Sigmoid colon (tissue), 3 donors: ENCODE measurements around the gene NFIA.

Experiments
- CTCF ChIP-seq, 4 experiments: fragments of 450-650 bp in 3 of 4; fragments of 200-600 bp in 1 of 4; IDR thresholded peaks; one replicate each; pipeline ENCODE4 v1.5.1; 2016 to 2019; ENCODE audit warnings: antibody characterized with exemption in 4 of 4, mild to moderate bottlenecking in 3 of 4, moderate library complexity in 2 of 4
- POLR2A ChIP-seq, 2 donors: fragments of 450-650 bp; IDR thresholded peaks; one replicate each; pipeline ENCODE4 v1.6.1; 2016; ENCODE audit warnings: antibody characterized with exemption in 2 of 2, mild to moderate bottlenecking in 2 of 2, moderate library complexity in 2 of 2

DNA sequence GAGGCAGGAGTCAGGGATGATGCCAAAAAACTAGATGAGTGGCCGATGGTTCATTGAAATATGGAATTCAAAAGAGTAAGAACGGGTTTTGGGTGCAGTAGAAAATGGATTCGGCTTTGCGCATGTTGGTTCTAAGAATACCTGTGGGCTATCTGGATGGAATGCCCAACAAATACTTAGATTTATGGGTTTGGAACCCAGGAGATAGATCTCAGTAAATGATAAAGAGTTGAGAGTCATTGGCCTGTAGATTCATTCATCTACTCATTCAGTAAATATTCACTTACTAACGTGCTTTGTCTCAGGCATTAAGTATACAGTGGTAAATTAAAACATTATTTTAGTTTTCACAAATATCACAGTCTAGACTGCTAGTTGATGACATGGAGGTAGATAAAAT lies 247.7 kb downstream of the NFIA start:
- TF ChIP-seq POLR2A (IDR thresholded peaks at IDR 0.05) (no peak), CTCF (IDR thresholded peaks at IDR 0.05) (no peak)
